ENCODE results near the gene MMP25. TPM values are rescaled to one million over a fixed set of nuclear protein-coding genes. Genes with fewer than 3 reads are reported as not detected.
"Not testable (repeated sequence)": the region's sequence is repeated elsewhere in the genome, so short reads cannot be mapped to it uniquely, and the experiment has no call there.

Gene MMP25
- total RNA-seq, 1 donor from 2014 or later = 0.25 TPM

DNA sequence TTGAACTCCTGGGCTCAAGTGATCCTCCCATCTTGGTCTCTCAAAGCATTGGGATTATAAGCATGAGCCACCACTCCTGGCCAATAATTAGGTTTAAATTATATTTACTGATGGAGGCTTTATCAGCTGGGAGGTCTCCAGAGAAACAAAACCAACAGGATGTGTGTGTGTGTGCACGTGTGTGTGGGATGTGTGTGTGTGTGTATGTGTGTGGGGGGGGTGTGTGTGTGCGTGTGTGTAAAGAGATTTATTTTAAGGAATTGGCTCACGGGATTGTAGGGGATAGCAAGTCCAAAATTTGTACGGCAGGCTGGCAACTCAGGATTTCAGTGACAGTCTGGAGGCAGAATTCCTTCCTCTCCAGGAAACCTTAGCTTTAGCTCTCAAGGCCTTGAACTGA, 4.6 kb downstream of the MMP25 start:
- H3K27ac ChIP-seq = no peak overlapping the region
- TF ChIP-seq POLR2A (IDR thresholded peaks at IDR 0.05) (no peak), POLR2AphosphoS5 (IDR thresholded peaks at IDR 0.05; ENCODE audit: insufficient read depth in 1 of 2, low read depth in 1 of 2) (no peak), CTCF (IDR thresholded peaks at IDR 0.05) (no peak)
- no peaks in the 10 kb centered on the region for H3K36me3 ChIP-seq
- intact Hi-C loops (cut with DNase I) = no loop called here
- peaks cover 18% of the 10 kb centered on the region for H3K27me3 ChIP-seq
- no peaks in the 10 kb centered on the region for H3K9me3 ChIP-seq
- no peak for DNase-seq (ENCODE audit: extremely low spot score in 2 of 2)
- H3K4me3 ChIP-seq = no peak overlapping the region
- peaks cover 14% of the 10 kb centered on the region for H3K4me1 ChIP-seq

DNA sequence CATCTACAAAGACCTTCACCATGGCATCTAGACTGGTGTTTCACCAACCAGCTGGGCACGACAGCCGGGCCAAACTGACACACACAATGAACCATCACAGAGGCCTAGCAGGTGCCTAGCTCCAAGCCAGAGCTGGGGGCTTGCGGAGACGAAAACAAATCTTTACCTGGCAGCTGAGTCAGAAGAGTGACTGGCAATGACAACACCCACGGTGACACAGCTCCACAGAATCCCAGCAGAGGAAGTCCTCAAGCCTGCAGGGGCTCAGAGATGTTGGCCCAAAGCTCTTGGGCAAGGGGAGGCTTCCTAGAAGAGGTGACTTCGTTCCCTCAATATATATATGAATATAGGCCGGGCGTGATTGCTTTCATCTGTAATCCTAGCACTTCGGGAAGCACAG, 5.1 kb downstream of the MMP25 start:
- Histone ChIP-seq H3K4me1 (peaks cover 9% of the 10 kb centered on the region), H3K27ac (no peak overlapping the region), H3K27me3 (peaks cover 14% of the 10 kb centered on the region), H3K36me3 (no peaks in the 10 kb centered on the region), H3K9me3 (no peaks in the 10 kb centered on the region), H3K4me3 (no peak overlapping the region)
- intact Hi-C loops (cut with DNase I) = no loop called here
- no peak for DNase-seq (ENCODE audit: extremely low spot score in 2 of 2)
- TF ChIP-seq CTCF (IDR thresholded peaks at IDR 0.05) (no peak), POLR2A (IDR thresholded peaks at IDR 0.05) (no peak), POLR2AphosphoS5 (IDR thresholded peaks at IDR 0.05; ENCODE audit: insufficient read depth in 1 of 2, low read depth in 1 of 2) (no peak)

DNA sequence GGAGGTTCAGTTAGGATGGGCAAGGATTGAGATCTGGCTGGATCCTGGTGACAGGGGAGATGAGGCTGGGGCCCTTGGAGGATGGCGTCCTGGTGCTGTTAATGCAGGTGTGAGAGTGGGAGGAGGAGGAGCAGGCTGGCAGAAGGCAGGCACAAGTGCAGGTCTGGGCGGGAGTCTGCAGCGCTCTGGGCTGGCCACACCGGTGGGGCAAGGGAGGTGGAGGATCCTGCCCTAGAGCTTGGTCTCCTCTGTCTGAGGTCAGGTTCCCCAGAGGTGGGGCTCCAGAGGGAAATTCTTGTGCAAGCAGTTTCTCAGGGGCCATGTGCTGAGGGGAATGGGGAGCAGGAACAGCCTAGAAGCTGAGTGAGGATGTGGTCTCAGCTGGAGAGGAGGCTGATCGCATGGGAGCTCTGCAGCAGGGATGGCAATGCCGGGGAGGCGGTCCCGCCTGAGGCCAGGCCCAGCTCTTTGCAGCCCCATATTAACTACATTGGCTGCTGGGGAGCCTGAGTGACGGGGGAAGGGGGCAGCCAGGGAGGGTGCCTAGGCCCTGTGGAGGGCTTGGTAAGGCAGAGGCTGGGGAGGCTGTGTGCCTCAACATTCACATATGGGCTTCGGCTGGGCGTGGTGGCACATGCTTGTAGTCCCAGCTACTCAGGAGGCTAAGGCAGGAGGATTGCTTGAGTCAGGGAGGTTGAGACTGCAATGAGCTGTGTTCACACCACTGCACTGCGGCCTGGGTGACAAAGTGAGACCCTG, 6.4 kb downstream of the MMP25 start:
- DNase-seq (ENCODE audit: extremely low spot score in 2 of 2); H3K4me1 ChIP-seq; H3K36me3 ChIP-seq; H3K27ac ChIP-seq; H3K27me3 ChIP-seq; intact Hi-C loops (cut with DNase I); H3K4me3 ChIP-seq; H3K9me3 ChIP-seq: not testable (repeated sequence)

GRCh38 chr16:3053330-3053710, 7.0 kb downstream of the MMP25 start:
- H3K4me1 ChIP-seq; intact Hi-C loops (cut with DNase I); H3K27ac ChIP-seq: not testable (repeated sequence)

GRCh38 chr16:3054965-3055733, 8.8 kb downstream of the MMP25 start:
- Histone ChIP-seq H3K27ac (no peak overlapping the region), H3K27me3 (no peaks in the 10 kb centered on the region), H3K4me1 (peaks cover 19% of the 10 kb centered on the region), H3K36me3 (no peaks in the 10 kb centered on the region), H3K9me3 (no peaks in the 10 kb centered on the region), H3K4me3 (no peak overlapping the region)
- DNase-seq (ENCODE audit: extremely low spot score in 2 of 2) = no peak
- intact Hi-C loops (cut with DNase I) = loop anchor here (5.0 kb wide), 2 partner anchors 57 to 107 kb away; partner anchors contain the start of gene ZNF205
- TF ChIP-seq POLR2AphosphoS5 (IDR thresholded peaks at IDR 0.05; ENCODE audit: insufficient read depth in 1 of 2, low read depth in 1 of 2) = no peak
- TF ChIP-seq CTCF (IDR thresholded peaks at IDR 0.05) = no peak
- no peak for TF ChIP-seq POLR2A (IDR thresholded peaks at IDR 0.05)

More at GRCh38 chr16:3053330-3053710, 7.0 kb downstream of the MMP25 start:
- not testable (repeated sequence) for H3K9me3 ChIP-seq; DNase-seq (ENCODE audit: extremely low spot score in 2 of 2); H3K36me3 ChIP-seq; H3K4me3 ChIP-seq; H3K27me3 ChIP-seq

DNA sequence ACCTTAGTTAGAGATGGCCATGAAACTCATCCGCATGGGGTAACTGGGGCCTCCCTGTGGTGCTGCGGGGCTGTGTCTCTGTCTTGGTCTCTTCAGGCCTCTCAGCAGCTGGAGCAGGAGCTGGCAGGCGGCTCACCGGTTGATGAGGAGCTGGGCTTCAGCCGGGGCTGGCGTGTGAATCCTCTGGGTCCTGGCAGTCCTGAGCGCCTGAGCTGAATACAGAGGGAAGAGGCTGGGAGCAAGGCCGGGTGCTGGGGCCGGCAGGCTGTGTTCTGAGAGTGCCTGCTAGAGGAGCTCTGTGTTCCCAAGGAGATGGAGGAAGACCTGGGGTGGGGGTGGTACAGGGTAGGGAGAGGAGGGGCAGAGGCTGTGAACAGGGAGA, 9.4 kb downstream of the MMP25 start:
- H3K36me3 ChIP-seq; H3K27ac ChIP-seq; H3K27me3 ChIP-seq; DNase-seq (ENCODE audit: extremely low spot score in 2 of 2); H3K9me3 ChIP-seq; H3K4me3 ChIP-seq: not testable (repeated sequence)
- intact Hi-C loops (cut with DNase I) = loop anchor here (5.0 kb wide), 2 partner anchors 57 to 107 kb away; partner anchors contain the start of gene ZNF205
- peaks cover 19% of the 10 kb centered on the region for H3K4me1 ChIP-seq
